DMS53 (cell line): ENCODE measurements around the gene GRWD1.

ENCODE experiments used
- DNase-seq: peaks from one replicate; lab custom pipeline; 2025; lab: John Stamatoyannopoulos, UW

Gene GRWD1

GRCh38 chr19:48456864-48457263, 11.1 kb downstream of the GRWD1 start:
- no peak for DNase-seq

GRCh38 chr19:48458016-48458415, 12.2 kb downstream of the GRWD1 start:
- no peak for DNase-seq

GRCh38 chr19:48461651-48461981, 15.8 kb downstream of the GRWD1 start:
- DNase-seq: no peak

- peak; percentile 60 for DNase-seq
Measured at GRCh38 chr19:48461982-48462655, 16.3 kb downstream of the GRWD1 start.

GRCh38 chr19:48465215-48465614, 19.4 kb downstream of the GRWD1 start:
- no peak for DNase-seq

GRCh38 chr19:48466561-48467325, 21.0 kb downstream of the GRWD1 start:
- DNase-seq: no peak

GRCh38 chr19:48468772-48469288, 23.0 kb downstream of the GRWD1 start:
- DNase-seq: peak; percentile 100

GRCh38 chr19:48469289-48469881, 23.6 kb downstream of the GRWD1 start, which contains the start of gene CYTH2:
Gene CYTH2, plus strand, starts transcription at chr19:48469369. Its CDS starts 139 bp downstream, at chr19:48469508.
- peak; percentile 93 for DNase-seq

- no peak for DNase-seq
Measured at GRCh38 chr19:48469934-48470680, 24.3 kb downstream of the GRWD1 start.

- DNase-seq: no peak
Measured at GRCh38 chr19:48470856-48471255, 25.1 kb downstream of the GRWD1 start.

GRCh38 chr19:48471836-48472235, 26.1 kb downstream of the GRWD1 start:
- DNase-seq: no peak

GRCh38 chr19:48473161-48473966, 27.6 kb downstream of the GRWD1 start:
- DNase-seq: no peak

- DNase-seq: no peak
Measured at GRCh38 chr19:48474084-48474592, 28.4 kb downstream of the GRWD1 start.

GRCh38 chr19:48475369-48476068, 29.7 kb downstream of the GRWD1 start:
- no peak for DNase-seq

- DNase-seq: no peak
Measured at GRCh38 chr19:48476176-48476575, 30.4 kb downstream of the GRWD1 start.

- no peak for DNase-seq
Measured at GRCh38 chr19:48477067-48477685, 31.4 kb downstream of the GRWD1 start.

- no peak for DNase-seq
Measured at GRCh38 chr19:48477698-48478338, 32.0 kb downstream of the GRWD1 start.

- no peak for DNase-seq
Measured at GRCh38 chr19:48478339-48479256, 32.8 kb downstream of the GRWD1 start.
